ENCODE results near the gene DAPK1.

- TF ChIP-seq REST (IDR thresholded peaks at IDR 0.05; ENCODE audit: low read depth) = no peak
- TF ChIP-seq RAD21 (IDR thresholded peaks at IDR 0.05; ENCODE audit: low read depth) = no peak
- no peak for TF ChIP-seq TAF1 (IDR thresholded peaks at IDR 0.05; ENCODE audit: low read depth)
- no peak for TF ChIP-seq EP300 (IDR thresholded peaks at IDR 0.05; ENCODE audit: borderline replicate concordance)
- no peak for TF ChIP-seq NFIC (IDR thresholded peaks at IDR 0.05)
- TF ChIP-seq CREB1 (IDR thresholded peaks at IDR 0.05; ENCODE audit: low read depth) = no peak
Observed at GRCh38 chr9:87644659-87645058, 147.0 kb downstream of the DAPK1 start.

Measured in Ishikawa (cell line).